Suppressor macrophage treated with lipopolysaccharide for 1 hour (primary cell): ENCODE results near the gene PRF1.

ENCODE experiments used
- DNase-seq, 3 donors: peaks; one replicate each; pipeline ENCODE4 v3.0.0-alpha.2; 2020 to 2022

Gene PRF1

DNA sequence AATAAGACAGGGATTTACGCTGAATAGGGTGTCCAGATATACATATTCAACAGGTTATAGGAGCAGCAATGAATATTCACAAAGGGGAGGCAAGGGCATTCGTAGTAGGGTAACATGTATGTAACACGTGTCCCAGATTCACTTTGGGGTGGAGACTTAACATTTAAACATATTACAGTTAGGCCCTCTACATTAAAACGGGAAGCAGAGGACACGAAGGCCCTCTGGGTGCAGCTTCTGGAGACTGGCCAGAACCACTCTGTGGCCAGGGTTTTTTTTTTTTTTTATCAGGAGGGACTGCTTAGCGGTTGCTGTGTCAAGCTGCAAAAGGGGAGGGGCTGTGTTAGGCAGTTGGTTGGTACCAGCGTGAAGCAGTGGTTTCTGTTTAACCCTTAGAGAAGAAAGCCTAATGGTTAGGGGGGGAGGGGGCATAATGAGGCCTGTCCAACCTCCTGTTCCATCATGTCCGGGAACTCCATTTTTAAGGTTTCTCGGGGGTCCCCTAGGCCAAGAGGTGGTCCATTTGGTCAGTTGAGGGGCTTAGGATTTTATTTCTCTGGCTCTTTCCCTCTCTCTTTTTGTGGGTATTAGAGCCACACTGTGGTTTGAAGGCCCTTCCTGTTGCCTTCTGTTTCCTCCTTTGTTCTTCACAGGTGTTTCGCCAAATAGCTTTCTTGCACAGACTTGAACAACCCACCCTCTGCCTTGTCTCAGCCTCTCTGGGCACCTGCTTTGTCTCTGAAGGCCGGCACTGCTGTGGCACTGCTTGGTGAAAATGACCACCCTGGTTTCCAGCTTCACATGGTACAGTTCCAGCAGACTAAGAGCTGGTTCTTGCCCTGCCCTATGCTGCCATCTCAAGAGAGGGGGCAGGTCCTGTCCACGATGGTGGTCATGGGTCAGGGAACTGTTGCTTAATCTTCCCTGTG, 26.4 kb downstream of the PRF1 start:
- DNase-seq, result peak; percentile 83 to 89 (median 86)

DNA sequence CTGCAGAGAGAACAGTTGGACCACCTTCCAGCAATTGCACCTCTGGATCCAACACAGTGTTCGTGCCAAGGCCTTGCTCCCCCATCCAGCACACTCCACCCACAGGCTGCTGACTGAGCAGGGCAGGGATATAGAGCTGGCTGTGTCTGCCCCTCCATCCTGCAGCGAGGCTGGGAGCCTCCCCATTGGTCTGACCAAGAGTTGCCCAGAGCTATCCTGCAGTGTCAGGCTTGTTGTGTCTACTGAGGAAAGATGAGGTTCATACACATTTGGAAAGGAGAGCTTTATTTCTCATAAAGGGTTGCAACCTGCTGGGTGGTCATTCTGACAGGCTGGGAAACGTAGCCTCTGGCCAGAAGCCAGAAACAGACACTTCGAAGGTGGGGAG, 27.1 kb downstream of the PRF1 start:
- no peak for DNase-seq

DNA sequence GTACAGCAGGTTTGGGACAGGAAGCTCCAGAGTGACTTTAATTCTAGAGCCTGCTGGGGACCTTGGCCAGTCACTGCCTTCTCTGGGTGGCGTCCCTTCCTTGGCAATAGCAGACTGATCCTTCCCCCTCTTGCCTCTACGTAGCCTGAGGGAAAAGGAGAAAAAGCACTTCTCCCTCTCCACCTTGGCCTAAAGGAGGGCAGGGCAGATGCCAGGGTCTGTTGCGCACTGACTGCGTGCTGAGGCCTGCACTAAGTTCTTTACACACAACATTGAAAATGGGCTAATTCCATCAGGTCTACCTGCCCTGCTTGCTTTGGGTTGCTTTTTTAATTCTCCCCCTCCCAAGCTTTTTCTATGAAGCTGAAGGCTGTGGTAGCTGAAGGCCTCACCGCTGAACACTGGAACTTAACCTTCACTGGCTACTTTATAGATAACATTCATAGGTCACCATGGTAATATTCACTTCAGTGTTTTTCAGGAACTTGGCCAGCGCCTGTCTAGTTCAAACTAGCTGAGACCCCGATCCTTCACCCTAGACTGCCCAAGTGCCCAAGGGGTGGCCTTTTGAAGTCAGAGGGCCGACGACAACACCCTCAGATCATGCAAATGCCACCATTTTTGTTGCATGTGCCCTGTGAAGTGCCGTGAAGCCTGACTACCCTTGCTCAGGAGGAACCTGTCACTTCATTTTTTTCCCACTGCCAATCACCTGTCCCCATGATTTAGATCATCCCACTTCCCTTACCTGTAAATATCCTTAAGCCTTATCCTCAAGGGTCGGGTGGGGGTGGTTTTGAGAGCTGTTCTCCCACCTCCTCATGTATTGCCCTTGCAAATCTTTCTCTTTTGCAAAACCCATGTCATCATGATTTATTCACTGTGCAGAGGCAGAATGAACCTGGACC, 28.7 kb downstream of the PRF1 start:
- DNase-seq, result no peak

DNA sequence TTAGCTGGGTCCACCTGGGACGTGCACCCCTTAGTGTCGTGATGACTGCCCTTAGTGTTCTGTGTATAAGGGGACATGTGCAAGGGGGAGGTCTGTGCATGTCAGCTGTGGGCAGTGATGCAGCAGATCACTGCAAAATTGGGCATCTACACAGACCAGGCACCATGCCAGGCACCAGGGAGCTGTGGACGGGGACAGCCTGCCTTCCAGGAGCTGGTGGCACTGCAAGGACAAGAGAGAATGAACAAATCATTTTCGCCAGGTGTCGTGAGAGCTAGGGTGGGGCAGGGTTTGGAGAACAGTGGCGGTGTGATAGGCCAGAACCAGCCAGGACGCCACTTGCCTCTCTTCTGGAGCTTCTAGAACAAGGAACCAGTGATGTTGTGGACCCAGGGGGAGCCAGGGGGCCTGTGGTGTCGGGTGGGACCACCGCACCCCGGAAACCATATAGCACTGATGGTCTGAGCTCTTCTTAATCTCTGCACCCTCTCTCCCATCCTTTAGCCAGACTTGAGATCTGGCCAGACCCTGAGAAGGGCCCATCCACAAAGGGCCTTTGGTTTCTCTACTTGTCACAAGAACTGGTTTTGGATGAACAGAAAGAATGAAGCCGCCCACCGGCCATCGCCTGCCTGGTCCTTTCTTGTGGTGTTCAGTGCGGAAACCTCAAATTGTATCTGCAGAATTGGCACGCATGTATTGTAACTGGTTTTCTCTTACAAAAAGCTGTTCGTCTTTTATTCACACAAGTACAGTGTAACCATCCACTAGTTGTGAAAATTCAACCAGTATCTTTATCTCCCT, 30.7 kb downstream of the PRF1 start:
- DNase-seq, result no peak

DNA sequence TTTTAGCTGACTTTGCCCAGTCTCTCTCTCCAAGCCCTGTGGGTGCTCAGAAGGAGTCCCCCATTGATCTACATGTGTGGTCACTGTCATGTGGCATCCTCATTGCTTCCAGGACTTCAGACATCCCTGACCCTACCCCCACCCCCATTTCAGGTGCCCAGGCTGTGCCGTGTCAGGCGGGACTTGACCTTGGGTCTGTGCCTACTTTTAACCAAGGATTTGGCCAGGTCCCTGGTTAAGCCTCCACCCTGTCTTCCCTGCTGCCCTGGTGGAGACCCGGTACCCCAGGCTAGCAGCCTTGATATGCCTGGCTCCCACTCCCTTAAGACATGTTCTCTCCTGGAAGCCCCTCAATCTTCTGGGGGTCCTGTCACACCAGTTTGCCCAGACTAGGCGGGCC, 31.3 kb downstream of the PRF1 start:
- no peak for DNase-seq

DNA sequence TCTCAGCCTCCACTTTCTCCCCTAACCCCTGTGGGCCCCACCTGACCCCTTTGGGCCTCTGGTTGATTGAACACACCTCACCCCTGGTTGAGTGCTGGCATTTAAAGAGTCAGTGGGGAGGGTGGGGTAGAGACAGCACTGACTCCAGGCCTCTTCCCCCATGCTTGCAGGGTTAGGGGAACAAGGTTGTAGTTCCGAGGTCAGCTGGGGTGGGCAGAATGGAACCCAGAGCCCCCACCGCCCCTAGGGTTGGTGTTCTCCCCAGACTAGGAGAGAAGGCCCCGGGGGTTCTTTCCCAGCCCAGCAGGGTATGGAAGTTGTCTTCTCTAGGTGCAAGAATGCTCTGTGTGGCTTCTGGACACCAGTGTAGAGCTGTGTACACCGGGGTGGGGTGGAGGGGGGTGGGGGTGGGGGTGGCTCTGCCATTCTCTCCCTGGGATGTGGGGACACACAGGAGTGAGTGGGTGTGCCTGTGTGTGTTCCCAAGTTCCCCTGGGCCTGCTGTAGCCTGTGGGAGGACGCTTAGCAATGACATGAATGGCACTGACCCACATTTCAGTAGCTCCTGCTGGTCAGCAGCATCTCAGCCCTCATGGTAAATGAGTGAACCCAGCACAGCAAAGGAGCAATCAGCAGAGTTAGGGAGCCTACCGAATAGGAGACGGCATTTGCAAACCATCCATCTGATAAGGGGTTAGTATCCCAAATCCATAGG, 33.6 kb downstream of the PRF1 start:
- DNase-seq, result no peak

DNA sequence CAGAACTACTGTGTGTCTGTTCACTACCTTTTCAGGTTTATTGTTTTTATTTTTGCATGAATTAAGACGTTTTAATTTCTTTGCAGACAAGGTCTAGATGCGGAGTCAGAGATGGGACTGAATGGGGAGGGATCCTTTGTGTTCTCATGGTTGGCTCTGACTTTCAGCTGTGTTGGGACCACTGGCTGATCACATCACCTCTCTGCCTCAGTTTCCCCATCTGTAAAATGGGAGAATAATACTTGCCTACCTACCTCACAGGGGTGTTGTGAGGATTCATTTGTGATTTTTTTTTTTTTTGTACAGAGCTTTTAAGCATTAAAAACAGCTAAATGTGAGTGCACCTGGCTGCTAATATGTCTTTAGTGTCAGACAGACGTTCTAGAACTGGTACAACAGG, 34.4 kb downstream of the PRF1 start:
- no peak for DNase-seq

DNA sequence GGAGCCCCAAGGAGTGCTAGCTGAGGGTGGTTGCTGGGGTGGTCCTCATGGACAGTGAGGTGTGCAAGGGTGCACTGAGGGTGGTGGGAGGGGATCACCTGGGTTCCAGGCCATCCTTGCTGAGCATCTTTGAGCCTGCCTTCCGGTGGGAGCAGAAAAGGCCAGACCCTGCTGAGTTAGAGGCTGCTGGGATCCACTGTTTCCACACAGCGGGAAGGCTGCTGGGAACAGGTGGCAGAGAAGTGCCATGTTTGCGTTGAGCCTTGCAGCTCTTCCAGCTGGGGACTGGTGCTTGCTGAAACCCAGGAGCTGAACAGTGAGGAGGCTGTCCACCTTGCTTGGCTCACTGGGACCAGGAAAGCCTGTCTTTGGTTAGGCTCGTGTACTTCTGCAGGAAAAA, 34.9 kb downstream of the PRF1 start:
- DNase-seq, result no peak

DNA sequence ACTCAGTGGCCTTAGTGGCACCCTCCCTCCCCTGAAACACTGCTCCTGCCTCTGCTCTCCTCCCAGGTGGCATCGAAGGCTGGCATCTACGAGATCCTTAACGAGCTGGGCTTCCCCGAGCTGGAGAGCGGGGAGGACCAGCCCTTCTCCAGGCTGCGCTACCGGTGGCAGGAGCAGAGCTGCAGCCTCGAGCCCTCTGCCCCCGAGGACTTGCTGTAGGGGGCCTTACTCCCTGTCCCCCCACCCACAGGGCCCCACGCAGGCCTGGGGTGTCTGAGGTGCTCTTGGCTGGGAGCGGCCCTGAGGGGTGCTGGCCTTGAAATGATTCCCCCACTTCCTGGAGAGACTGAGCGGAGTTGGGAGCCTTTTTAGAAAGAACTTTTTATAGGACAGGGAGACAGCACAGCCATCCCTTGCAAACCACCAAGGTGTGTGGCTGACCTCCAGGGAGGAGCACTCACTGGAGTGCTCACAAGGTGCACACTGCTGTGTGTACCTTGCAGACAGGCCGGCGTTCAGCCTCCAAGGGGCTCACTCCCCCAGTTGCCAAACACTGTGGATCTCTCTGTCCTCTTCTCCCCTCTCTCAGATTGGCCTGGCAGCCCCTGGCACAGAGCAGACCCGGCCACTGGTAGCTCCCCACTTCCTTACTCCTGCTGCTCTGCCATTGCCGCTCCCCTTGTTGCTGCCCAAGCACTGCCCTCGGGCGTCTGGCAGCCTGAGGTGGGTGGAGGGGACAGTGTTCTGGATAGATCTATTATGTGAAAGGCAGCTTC, 35.8 kb downstream of the PRF1 start:
- DNase-seq, result no peak

DNA sequence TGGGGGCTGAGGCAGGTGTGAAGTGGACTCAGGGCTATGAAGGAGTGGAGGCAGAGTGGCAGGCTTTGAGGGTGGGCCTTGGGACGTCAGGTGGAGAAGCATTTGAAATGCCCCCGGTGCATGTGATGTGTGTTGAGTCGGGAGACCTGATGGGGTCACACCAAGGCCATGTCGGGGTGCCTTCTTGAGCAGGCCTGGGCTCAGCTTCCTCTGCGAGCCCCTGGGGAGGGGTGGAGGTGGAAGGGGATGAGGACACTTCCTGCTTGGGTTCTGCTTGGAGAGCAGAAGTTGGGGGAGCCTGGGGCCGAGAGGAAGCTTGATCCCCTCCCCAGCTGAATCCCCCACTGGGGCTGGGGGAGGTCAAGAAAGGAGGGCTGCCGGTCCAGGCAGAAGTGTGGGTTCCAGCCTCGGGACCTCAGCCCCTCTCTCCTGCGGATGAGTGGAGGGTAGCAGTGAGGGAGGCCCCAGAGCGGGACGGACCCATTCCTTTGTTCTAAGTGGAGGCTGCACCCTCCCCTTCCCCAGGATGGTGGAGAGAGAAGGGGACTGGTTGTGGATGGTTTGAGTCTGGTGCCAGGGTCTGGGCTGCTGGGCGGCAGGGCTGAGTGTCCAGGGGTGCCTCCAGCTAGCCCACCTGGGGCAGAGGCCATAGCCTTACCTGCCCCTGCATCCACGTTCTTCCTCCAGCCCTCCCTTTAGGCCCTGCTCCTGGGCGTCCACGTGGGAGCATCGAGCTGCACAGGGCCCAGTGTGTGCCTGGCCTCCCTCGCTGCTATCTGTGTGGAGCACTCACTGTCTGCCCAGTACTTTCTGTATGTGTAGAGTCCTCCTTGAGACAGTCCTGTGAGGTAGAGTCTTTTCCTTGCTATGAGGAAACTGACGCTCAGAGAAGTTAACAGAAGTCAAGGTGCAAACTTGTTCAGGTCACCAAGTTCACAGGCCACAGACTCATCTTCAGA, 36.7 kb downstream of the PRF1 start:
- DNase-seq, result peak in 2 of 3 donors; percentile 26 to 31

DNA sequence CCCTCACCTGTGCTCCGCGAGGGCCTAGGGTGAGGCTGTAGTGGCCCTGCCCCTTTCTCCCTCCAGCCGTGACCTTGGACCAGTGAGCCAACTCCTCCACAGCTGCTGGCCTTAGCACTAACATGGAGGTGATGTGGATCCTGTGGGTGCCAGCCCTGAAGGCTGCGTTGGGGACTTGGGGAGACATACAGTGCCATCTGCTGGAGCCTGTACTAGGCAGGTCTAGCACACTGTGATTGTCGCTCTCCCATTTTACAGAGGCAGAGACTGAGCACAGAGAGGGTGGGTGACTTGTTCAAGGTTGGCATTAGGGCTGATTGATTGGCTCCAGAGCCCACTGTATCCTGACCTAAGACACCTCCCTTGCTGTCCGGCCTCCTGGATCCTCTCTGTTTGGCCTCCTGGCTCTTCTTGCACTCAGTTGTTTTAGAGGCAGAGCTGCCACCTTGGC, 37.6 kb downstream of the PRF1 start:
- no peak for DNase-seq

DNA sequence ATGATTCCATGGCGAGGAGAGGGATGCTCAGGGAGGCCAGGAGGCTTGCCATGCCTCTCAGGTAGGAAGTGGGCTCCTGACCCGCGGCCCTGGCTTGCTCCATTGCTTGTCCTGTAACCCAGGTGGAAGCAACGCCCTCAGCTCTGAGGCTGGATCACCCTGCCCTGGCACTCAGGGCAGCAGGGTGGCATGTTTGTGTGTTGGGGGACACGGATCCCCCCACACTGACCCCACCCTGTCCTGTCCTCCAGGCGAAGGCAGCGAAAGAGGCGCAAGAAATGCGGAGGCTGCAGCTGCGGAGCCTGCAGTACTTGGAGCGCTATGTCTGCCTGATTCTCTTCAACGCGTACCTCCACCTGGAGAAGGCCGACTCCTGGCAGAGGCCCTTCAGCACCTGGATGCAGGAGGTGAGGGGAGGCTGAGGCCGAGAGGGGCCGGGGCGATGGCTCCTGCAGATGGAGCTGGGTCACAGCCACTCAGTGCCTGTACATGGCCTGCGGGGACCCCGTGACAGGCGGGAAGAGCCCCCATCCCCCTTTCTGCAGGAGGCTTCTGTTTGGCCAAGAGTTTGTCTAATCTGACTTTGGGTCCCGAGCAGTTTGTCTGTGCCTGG, 38.3 kb downstream of the PRF1 start:
- no peak for DNase-seq

DNA sequence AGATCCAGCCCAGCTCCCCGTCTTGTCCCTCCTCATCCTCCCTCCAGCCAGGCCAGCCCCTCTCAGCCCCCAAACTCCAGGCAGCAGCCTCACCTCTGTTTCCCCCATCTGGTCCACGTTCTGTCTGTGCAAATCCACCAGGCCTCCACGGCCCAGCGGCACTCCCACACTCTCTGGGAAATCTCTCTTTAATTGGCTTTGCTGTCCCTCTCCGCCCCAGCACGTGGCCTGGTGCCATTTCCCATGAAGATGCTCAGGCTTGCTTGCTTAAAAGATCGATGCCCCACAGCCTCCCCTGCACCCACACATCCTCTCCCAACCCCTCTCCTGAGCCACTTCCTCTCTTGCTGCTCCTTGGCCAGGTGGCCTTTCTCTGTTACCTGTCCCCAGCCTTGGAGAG, 39.3 kb downstream of the PRF1 start:
- no peak for DNase-seq

DNA sequence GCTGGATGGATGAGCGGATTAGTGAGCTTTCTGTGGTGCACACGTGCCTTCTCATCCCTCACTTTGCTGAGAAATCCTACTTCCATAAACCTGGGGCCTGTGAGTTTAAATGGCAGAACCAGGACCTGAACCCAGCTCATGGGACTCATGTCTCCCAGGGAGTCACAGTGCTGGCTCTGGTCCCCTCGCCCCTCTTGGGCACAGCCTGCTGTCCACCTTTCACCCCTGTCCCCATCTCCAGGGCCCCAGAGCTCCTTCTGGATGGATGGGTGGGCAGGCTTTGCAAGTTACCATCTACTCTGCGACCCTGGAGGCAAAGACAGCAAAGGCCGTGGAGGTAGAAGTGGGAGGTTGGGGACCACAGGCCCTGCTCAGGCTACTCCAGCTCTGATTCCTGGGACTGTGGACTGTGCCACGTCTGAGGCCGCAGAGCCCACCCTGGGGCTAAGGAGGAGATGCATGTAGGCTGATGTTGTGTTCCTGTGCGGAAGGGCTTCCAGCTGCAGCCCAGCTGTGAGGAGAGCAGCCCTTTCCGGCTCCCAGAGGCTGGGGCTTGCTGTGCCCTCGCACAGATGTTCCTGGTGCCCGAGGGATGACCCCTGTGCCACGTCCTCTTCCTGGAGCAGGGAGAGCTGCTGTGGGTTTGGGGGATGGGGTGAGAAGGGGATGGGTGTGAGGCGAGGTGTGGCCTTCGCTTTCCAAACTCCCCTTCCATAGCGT, 40.3 kb downstream of the PRF1 start:
- no peak for DNase-seq

DNA sequence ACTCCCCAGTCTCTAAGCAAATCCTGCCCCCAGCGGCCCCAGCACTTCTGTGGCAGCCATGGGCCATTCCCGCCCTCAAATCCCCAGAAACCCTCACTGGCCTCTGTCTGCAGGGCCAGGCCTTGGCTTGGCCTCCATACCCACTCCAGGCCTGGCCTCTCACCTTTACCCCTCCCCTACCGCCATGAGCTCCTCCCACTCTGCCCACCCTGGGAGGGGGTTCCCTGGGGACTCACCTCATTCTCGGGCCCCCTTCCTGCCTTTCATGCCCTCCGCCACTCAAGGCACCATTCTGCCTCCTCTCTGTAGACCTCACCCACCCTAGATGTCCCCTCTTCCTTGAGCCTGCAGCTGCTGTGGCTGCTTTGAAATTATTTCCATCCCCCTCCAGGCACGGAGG, 41.0 kb downstream of the PRF1 start:
- DNase-seq, result no peak

DNA sequence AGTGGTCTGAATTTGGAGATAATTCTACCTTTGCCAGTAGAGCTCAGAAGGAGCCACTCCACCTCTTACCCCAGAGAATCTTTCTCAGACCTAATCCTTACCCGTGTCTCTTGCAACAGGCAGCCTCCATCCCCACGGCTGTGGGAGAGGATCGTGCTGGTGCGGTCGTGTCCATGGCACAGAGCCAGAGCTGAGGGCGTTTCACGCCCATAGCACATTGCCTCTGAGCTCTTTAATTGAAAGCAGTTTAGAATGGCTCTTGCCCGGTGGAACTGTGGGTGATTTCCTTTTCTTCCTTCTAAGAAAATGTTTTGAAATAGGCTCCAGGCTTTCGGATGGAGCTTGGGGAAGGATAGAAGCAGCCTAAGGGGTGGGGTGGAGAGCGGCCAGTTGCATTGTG, 41.5 kb downstream of the PRF1 start:
- DNase-seq, result peak; percentile 44 to 60 (median 51)

DNA sequence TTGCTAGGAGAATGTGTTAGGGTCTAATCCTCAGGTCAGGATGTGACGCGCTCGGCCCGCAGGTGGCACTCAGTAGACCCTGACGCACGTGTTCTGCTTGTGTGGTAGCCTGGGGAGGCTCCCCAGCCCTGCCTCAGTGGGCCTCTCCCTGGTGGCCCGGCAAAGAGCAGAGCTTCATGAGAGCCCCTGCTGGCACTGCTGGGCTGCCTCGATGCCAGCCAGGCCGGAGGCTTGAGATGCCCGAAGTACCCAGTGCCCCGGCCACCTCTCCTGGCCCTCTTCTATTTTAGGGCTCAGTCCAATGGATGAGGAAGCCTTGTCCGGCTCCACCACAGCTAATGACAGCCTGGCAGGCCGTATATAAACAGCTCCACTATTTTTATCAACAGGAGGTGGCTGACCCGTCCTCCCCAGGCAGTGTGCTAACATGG, 42.0 kb downstream of the PRF1 start:
- no peak for DNase-seq

DNA sequence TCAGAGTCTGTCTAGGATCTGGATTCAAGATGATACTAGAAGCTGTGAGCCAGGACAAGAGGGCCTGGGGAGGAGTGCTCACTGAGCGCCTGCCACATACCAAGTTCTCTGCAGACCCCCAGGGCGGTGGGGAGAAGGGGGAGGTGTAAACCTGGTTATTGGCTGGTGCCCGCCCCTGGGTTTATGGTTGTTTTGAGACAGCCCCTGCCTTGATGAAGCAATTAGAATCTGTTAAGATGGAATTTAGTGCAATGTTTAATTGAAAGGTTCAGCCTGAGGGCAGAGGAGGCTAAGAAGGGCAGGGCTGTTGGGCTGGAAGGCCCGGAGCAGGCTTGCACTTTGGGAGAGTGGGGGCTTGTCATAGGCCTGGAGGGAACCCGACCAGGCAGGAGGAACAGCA, 42.7 kb downstream of the PRF1 start:
- DNase-seq, result no peak
